Measurements from ENCODE around the gene SEC61B. TPM values are rescaled to one million over a fixed set of nuclear protein-coding genes. Genes with fewer than 3 reads are reported as not detected.

Gene SEC61B
- total and polyA plus RNA-seq, 2 donors from 2014 or later: 118 to 328 TPM

GRCh38 chr9:99210572-99210971 is 11.5 kb upstream of the SEC61B start:
- no peak for TF ChIP-seq CTCF (IDR thresholded peaks at IDR 0.05; ENCODE audit: borderline replicate concordance, extremely low read depth, insufficient read depth)
- H3K4me3 ChIP-seq (ENCODE audit: low read length in 3 of 3): no peak overlapping the region
- intact Hi-C loops (cut with DNase I): no loop called here
- no peaks in the 10 kb centered on the region for H3K9me3 ChIP-seq (ENCODE audit: control insufficient read depth in 2 of 3, insufficient read depth in 1 of 3, low read length in 3 of 3)
- H3K9ac ChIP-seq (ENCODE audit: low read length in 3 of 3): no peak overlapping the region
- no peaks in the 10 kb centered on the region for H3K27me3 ChIP-seq (ENCODE audit: control insufficient read depth, insufficient read depth, low read length)
- H3K36me3 ChIP-seq (ENCODE audit: control insufficient read depth in 2 of 3, insufficient read depth in 3 of 3, low read length in 3 of 3): peaks cover 0 to 4% (median 0%) of the 10 kb centered on the region in 3 donors
- no peak overlapping the region for H3K27ac ChIP-seq (ENCODE audit: low read depth in 2 of 2, low read length in 2 of 2)
- no peaks in the 10 kb centered on the region for H3K4me1 ChIP-seq (ENCODE audit: control insufficient read depth in 2 of 3, insufficient read depth in 2 of 3, low read depth in 1 of 3, low read length in 3 of 3)
- DNase-seq: no peak
- FAIRE-seq: no peak

- no peaks in the 10 kb centered on the region for H3K4me1 ChIP-seq (ENCODE audit: control insufficient read depth in 2 of 3, insufficient read depth in 2 of 3, low read depth in 1 of 3, low read length in 3 of 3)
- no peaks in the 10 kb centered on the region for H3K9me3 ChIP-seq (ENCODE audit: control insufficient read depth in 2 of 3, insufficient read depth in 1 of 3, low read length in 3 of 3)
- no peaks in the 10 kb centered on the region for H3K27me3 ChIP-seq (ENCODE audit: control insufficient read depth, insufficient read depth, low read length)
- H3K4me3 ChIP-seq (ENCODE audit: low read length in 3 of 3): no peak overlapping the region
- H3K27ac ChIP-seq (ENCODE audit: low read depth in 2 of 2, low read length in 2 of 2): no peak overlapping the region
- DNase-seq: no peak
- H3K9ac ChIP-seq (ENCODE audit: low read length in 3 of 3): no peak overlapping the region
- intact Hi-C loops (cut with DNase I): no loop called here
- H3K36me3 ChIP-seq (ENCODE audit: control insufficient read depth in 2 of 3, insufficient read depth in 3 of 3, low read length in 3 of 3): peaks cover 0 to 4% (median 0%) of the 10 kb centered on the region in 3 donors
- FAIRE-seq: no peak
- TF ChIP-seq CTCF (IDR thresholded peaks at IDR 0.05; ENCODE audit: borderline replicate concordance, extremely low read depth, insufficient read depth): no peak
These were observed 10.3 kb upstream of the SEC61B start for GRCh38 chr9:99211746-99212145.

- no peak for DNase-seq
- FAIRE-seq: no peak
- Histone ChIP-seq H3K9me3 (ENCODE audit: control insufficient read depth in 2 of 3, insufficient read depth in 1 of 3, low read length in 3 of 3) (no peaks in the 10 kb centered on the region), H3K4me1 (ENCODE audit: control insufficient read depth in 2 of 3, insufficient read depth in 2 of 3, low read depth in 1 of 3, low read length in 3 of 3) (no peaks in the 10 kb centered on the region), H3K4me3 (ENCODE audit: low read length in 3 of 3) (no peak overlapping the region), H3K36me3 (ENCODE audit: control insufficient read depth in 2 of 3, insufficient read depth in 3 of 3, low read length in 3 of 3) (peaks cover 0 to 7% (median 0%) of the 10 kb centered on the region in 3 donors), H3K27me3 (ENCODE audit: control insufficient read depth, insufficient read depth, low read length) (no peaks in the 10 kb centered on the region), H3K27ac (ENCODE audit: low read depth in 2 of 2, low read length in 2 of 2) (no peak overlapping the region), H3K9ac (ENCODE audit: low read length in 3 of 3) (no peak overlapping the region)
- intact Hi-C loops (cut with DNase I): no loop called here
- no peak for TF ChIP-seq CTCF (IDR thresholded peaks at IDR 0.05; ENCODE audit: borderline replicate concordance, extremely low read depth, insufficient read depth)
These were observed 8.9 kb upstream of the SEC61B start for GRCh38 chr9:99213197-99213596.

GRCh38 chr9:99216073-99216472 is 6.0 kb upstream of the SEC61B start:
- FAIRE-seq: no peak

More at GRCh38 chr9:99216073-99216472, 6.0 kb upstream of the SEC61B start:
- no peak overlapping the region for H3K9ac ChIP-seq (ENCODE audit: low read length in 3 of 3)
- intact Hi-C loops (cut with DNase I): no loop called here
- DNase-seq: no peak
- no peak overlapping the region for H3K27ac ChIP-seq (ENCODE audit: low read depth in 2 of 2, low read length in 2 of 2)
- peaks cover 0 to 7% (median 0%) of the 10 kb centered on the region in 3 donors for H3K36me3 ChIP-seq (ENCODE audit: control insufficient read depth in 2 of 3, insufficient read depth in 3 of 3, low read length in 3 of 3)
- no peak overlapping the region for H3K4me3 ChIP-seq (ENCODE audit: low read length in 3 of 3)
- H3K4me1 ChIP-seq (ENCODE audit: control insufficient read depth in 2 of 3, insufficient read depth in 2 of 3, low read depth in 1 of 3, low read length in 3 of 3): peaks cover 0 to 10% (median 0%) of the 10 kb centered on the region in 3 donors
- no peaks in the 10 kb centered on the region for H3K9me3 ChIP-seq (ENCODE audit: control insufficient read depth in 2 of 3, insufficient read depth in 1 of 3, low read length in 3 of 3)
- no peak for TF ChIP-seq CTCF (IDR thresholded peaks at IDR 0.05; ENCODE audit: borderline replicate concordance, extremely low read depth, insufficient read depth)
- no peaks in the 10 kb centered on the region for H3K27me3 ChIP-seq (ENCODE audit: control insufficient read depth, insufficient read depth, low read length)
